Measurements from ENCODE around the gene ASMTL.
"Not testable (repeated sequence)": the region's sequence is repeated elsewhere in the genome, so short reads cannot be mapped to it uniquely, and the experiment has no call there.

The ASMTL gene

GRCh38 chrX:1488141-1488540 lies 35.4 kb upstream of the ASMTL start:
- Mint-ChIP-seq H3K4me3 (peak overlapping the region in 1 of 2 donors; percentile 46), H3K27ac (peak overlapping the region; percentile 69), H3K4me1 (peaks cover 45 to 64% of the 10 kb centered on the region in 2 donors), H3K9me3 (peaks cover 10 to 13% of the 10 kb centered on the region in 2 donors), H3K36me3 (peaks cover 50 to 64% of the 10 kb centered on the region in 2 donors), H3K27me3 (no peaks in the 10 kb centered on the region)
- DNase-seq (no peak), ATAC-seq (replicated peaks) (no peak)

DNA sequence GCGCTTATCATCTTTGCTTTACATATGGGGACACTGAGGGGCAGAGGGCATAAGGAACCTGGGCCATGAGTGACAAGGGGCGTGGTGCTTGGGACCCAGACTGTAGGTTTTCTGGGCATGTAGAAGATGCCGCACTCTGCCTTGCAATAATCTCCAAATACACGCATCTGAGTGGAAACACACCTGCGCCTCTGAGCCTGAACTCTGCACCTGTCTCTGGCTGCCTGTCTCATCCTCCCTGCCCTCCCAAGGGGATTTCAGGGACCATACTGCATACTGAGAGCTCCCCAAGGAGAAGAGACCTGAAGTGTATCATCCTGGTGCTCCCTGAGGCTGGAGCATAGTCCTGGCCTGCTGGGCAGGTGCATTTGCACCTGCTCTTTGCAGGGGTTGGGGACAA lies 34.7 kb upstream of the ASMTL start:
- H3K27me3 Mint-ChIP-seq: no peaks in the 10 kb centered on the region
- peaks cover 44 to 65% of the 10 kb centered on the region in 2 donors for H3K36me3 Mint-ChIP-seq
- peaks cover 10 to 13% of the 10 kb centered on the region in 2 donors for H3K9me3 Mint-ChIP-seq
- DNase-seq (no peak), ATAC-seq (replicated peaks) (no peak)
- H3K4me3 Mint-ChIP-seq: peak overlapping the region in 1 of 2 donors; percentile 2
- H3K27ac Mint-ChIP-seq: peak overlapping the region; percentile 77
- peaks cover 38 to 62% of the 10 kb centered on the region in 2 donors for H3K4me1 Mint-ChIP-seq

GRCh38 chrX:1486749-1487361 lies 34.1 kb upstream of the ASMTL start:
- peak overlapping the region in 1 of 2 donors; percentile 25 for H3K4me3 Mint-ChIP-seq
- H3K27ac Mint-ChIP-seq: peak overlapping the region; percentile 77
- H3K27me3 Mint-ChIP-seq: no peaks in the 10 kb centered on the region
- no peak for DNase-seq
- no peak for ATAC-seq (replicated peaks)
- peaks cover 43 to 65% of the 10 kb centered on the region in 2 donors for H3K36me3 Mint-ChIP-seq
- peaks cover 37 to 62% of the 10 kb centered on the region in 2 donors for H3K4me1 Mint-ChIP-seq
- H3K9me3 Mint-ChIP-seq: peaks cover 5 to 8% of the 10 kb centered on the region in 2 donors

- peaks cover 39 to 63% of the 10 kb centered on the region in 2 donors for H3K36me3 Mint-ChIP-seq
- no peak overlapping the region for H3K4me3 Mint-ChIP-seq
- H3K27me3 Mint-ChIP-seq: no peaks in the 10 kb centered on the region
- no peak for DNase-seq
- H3K27ac Mint-ChIP-seq: no peak overlapping the region
- peaks cover 38 to 62% of the 10 kb centered on the region in 2 donors for H3K4me1 Mint-ChIP-seq
- H3K9me3 Mint-ChIP-seq: peaks cover under 1 to 1% of the 10 kb centered on the region in 2 donors
- ATAC-seq (replicated peaks): no peak
Observed at GRCh38 chrX:1486177-1486576, 33.5 kb upstream of the ASMTL start.

DNA sequence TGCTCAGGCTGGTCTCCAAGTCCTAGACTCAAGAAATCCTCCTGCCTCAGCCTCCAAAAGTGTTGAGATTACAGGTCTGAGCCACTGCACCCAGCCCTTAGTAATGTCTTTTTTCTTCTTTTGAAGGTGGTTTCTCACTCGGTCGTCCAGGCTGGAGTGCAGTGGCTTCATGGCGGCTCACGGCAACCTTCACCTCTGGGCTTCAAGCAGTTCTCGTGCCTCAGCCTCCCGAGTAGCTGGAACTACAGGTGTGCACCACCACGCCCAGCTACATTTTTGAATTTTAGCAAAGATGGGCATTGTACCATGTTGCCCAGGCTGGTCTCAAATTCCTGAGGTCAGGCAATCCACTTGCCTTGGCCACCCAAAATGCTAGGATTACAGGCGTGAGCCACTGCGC lies 32.3 kb upstream of the ASMTL start:
- H3K36me3 Mint-ChIP-seq: peaks cover 47 to 70% of the 10 kb centered on the region in 2 donors

DNA sequence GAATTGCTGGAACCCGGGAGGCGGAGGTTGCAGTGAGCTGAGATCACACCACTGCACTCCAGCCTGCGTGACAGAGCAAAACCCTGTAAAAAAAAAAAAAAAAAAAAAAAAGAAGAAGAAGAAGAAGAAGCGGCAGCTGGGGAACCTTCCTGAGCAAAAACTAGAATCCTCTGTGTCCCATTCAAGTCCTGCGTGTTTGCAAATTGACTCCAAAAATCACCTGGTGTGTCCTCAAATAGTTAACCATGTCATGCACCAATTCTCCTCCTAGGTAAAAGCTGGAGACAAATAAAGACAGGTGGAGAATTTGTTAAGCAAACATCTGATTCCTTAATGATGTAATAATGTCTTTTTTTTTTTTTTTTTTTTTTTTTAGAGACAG lies 31.9 kb upstream of the ASMTL start:
- Mint-ChIP-seq H3K27ac (peak overlapping the region; percentile 100), H3K36me3 (peaks cover 51 to 74% of the 10 kb centered on the region in 2 donors), H3K9me3 (peaks cover 0 to 4% of the 10 kb centered on the region in 2 donors), H3K4me3 (peak overlapping the region; percentile 60 to 76), H3K27me3 (no peaks in the 10 kb centered on the region), H3K4me1 (peaks cover 48 to 75% of the 10 kb centered on the region in 2 donors)
- ATAC-seq (replicated peaks) (peak; percentile 8 to 11), DNase-seq (no peak)

More for the DNA sequence above, 32.3 kb upstream of the ASMTL start:
- Mint-ChIP-seq H3K27ac (no peak overlapping the region), H3K4me1 (peaks cover 47 to 71% of the 10 kb centered on the region in 2 donors), H3K4me3 (no peak overlapping the region), H3K9me3 (peaks cover 0 to 4% of the 10 kb centered on the region in 2 donors), H3K27me3 (no peaks in the 10 kb centered on the region)
- DNase-seq (no peak), ATAC-seq (replicated peaks) (no peak)

GRCh38 chrX:1483843-1484637 lies 31.3 kb upstream of the ASMTL start:
- ATAC-seq (replicated peaks): peak; percentile 63 to 72
- H3K4me1 Mint-ChIP-seq: peaks cover 53 to 81% of the 10 kb centered on the region in 2 donors
- DNase-seq: peak; percentile 73
- peaks cover 55 to 75% of the 10 kb centered on the region in 2 donors for H3K36me3 Mint-ChIP-seq
- peaks cover 1 to 9% of the 10 kb centered on the region in 2 donors for H3K9me3 Mint-ChIP-seq
- H3K4me3 Mint-ChIP-seq: peak overlapping the region; percentile 76 to 81
- peak overlapping the region; percentile 100 for H3K27ac Mint-ChIP-seq
- no peaks in the 10 kb centered on the region for H3K27me3 Mint-ChIP-seq

GRCh38 chrX:1482530-1482928 lies 29.8 kb upstream of the ASMTL start:
- peak overlapping the region; percentile 98 for H3K27ac Mint-ChIP-seq
- peak overlapping the region in 1 of 2 donors; percentile 85 for H3K4me3 Mint-ChIP-seq
- not testable (repeated sequence) for DNase-seq; ATAC-seq (replicated peaks); H3K27me3 Mint-ChIP-seq
- H3K36me3 Mint-ChIP-seq: peaks cover 59 to 77% of the 10 kb centered on the region in 2 donors
- H3K9me3 Mint-ChIP-seq: peaks cover 4 to 12% of the 10 kb centered on the region in 2 donors
- H3K4me1 Mint-ChIP-seq: peaks cover 59 to 83% of the 10 kb centered on the region in 2 donors

GRCh38 chrX:1481636-1482529 lies 29.2 kb upstream of the ASMTL start:
- H3K27ac Mint-ChIP-seq: peak overlapping the region; percentile 98
- H3K4me3 Mint-ChIP-seq: peak overlapping the region; percentile 61 to 85
- peak; percentile 83 for DNase-seq
- ATAC-seq (replicated peaks): peak; percentile 54 to 63
- peaks cover 57 to 77% of the 10 kb centered on the region in 2 donors for H3K36me3 Mint-ChIP-seq
- H3K27me3 Mint-ChIP-seq: no peaks in the 10 kb centered on the region
- peaks cover 59 to 83% of the 10 kb centered on the region in 2 donors for H3K4me1 Mint-ChIP-seq
- H3K9me3 Mint-ChIP-seq: peaks cover 4 to 12% of the 10 kb centered on the region in 2 donors

- Mint-ChIP-seq H3K4me3 (peak overlapping the region; percentile 60 to 73), H3K27me3 (no peaks in the 10 kb centered on the region), H3K4me1 (peaks cover 63 to 85% of the 10 kb centered on the region in 2 donors), H3K9me3 (peaks cover 4 to 14% of the 10 kb centered on the region in 2 donors), H3K36me3 (peaks cover 53 to 74% of the 10 kb centered on the region in 2 donors), H3K27ac (peak overlapping the region; percentile 98)
- DNase-seq (peak; percentile 52), ATAC-seq (replicated peaks) (peak; percentile 10 to 12)
Observed at GRCh38 chrX:1480082-1480785, 27.5 kb upstream of the ASMTL start.

DNA sequence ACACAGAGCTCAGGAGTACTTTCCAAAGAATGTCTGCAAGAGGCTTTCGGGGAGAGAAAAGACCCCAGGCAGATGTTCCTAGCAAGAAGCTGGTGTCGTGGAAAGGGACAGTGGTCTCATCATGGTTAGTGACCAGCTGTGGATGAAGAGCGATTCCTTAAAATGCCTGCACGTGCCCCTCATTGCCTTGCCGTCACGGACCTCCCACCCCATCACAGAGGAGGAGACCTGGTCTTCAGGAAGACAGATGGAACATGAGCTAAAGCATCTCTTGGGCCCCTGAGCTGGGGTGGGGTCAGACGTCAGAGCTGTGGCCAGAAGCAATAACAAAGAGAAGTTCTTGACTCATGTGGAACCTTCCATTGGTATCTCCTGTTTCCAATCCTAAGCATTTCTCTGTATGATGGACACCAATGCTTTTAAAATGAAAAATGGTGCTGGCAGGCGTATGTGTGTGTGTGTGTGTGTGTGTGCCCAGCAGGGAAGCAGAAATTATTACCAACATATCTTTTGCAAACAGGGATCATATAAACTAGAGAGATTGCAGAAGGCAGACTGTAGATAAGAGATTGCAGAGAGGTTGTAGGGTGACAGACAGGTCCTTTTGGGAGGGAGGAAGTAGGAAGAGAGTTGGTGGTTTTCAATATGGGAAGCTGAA lies 25.2 kb upstream of the ASMTL start:
- DNase-seq (no peak), ATAC-seq (replicated peaks) (no peak)
- peaks cover 63 to 80% of the 10 kb centered on the region in 2 donors for H3K36me3 Mint-ChIP-seq
- peaks cover 16 to 34% of the 10 kb centered on the region in 2 donors for H3K9me3 Mint-ChIP-seq
- peak overlapping the region; percentile 82 for H3K27ac Mint-ChIP-seq
- H3K27me3 Mint-ChIP-seq: no peaks in the 10 kb centered on the region
- H3K4me1 Mint-ChIP-seq: peaks cover 71 to 85% of the 10 kb centered on the region in 2 donors
- H3K4me3 Mint-ChIP-seq: peak overlapping the region; percentile 5 to 11

DNA sequence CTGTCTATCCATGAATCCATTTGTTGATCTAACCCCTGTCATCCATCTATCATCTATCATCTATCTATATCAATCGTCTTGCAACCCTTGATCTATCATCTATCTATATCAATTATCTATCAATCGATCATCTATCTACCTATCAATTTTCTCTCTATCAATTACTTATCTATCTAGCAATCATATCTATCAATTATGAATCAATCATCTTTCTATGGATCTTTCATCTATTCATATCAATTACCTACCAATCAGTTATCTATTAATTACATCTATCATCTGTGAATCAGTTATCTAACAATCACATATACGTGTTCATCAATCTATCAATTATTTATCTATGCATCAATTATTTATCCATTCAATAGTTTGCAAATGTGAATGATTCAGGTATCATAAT lies 24.5 kb upstream of the ASMTL start:
- H3K4me3 Mint-ChIP-seq: no peak overlapping the region
- no peak for ATAC-seq (replicated peaks)

DNA sequence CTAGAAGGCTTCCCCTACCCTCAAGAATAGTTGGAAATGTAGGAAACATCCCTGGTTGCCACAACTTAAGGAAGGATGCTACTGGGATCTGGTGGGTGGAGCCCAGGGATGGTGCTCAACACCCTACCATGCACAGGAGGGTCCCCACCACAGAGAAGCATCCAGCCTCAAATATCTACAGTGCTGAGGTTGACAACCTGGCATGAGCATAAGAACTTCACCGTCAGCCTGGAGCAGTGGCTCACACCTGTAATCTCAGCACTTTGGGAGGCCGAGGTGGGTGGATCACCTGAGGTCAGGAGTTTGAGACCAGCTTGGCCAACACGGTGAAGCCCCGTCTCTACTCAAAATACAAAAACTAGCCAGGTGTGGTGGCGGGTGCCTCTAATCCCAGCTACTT lies 24.0 kb upstream of the ASMTL start:
- Mint-ChIP-seq H3K9me3 (peaks cover 21 to 42% of the 10 kb centered on the region in 2 donors), H3K4me1 (peaks cover 75 to 86% of the 10 kb centered on the region in 2 donors), H3K4me3 (no peak overlapping the region), H3K27ac (no peak overlapping the region), H3K36me3 (peaks cover 67 to 81% of the 10 kb centered on the region in 2 donors), H3K27me3 (no peaks in the 10 kb centered on the region)
- no peak for ATAC-seq (replicated peaks)
- no peak for DNase-seq

More for the DNA sequence above, 24.5 kb upstream of the ASMTL start:
- no peaks in the 10 kb centered on the region for H3K27me3 Mint-ChIP-seq
- H3K36me3 Mint-ChIP-seq: peaks cover 67 to 81% of the 10 kb centered on the region in 2 donors
- H3K9me3 Mint-ChIP-seq: peaks cover 18 to 39% of the 10 kb centered on the region in 2 donors
- no peak for DNase-seq
- peaks cover 75 to 86% of the 10 kb centered on the region in 2 donors for H3K4me1 Mint-ChIP-seq
- H3K27ac Mint-ChIP-seq: peak overlapping the region; percentile 82
